Myocyte (in vitro differentiated cells): ENCODE results near the gene GIMAP7. TPM values are rescaled to one million over a fixed set of nuclear protein-coding genes. Genes with fewer than 3 reads are reported as not detected.
"Not testable (repeated sequence)": the region's sequence is repeated elsewhere in the genome, so short reads cannot be mapped to it uniquely, and the experiment has no call there.

ENCODE experiments used
- DNase-seq: peaks from one replicate; pipeline ENCODE4 v3.0.0-alpha.2; 2012; ENCODE audit warnings: low read depth
- polyA plus RNA-seq: library from polyadenylated mRNA; unstranded; fragments of >200 nt; gene quantifications from one replicate; pipeline ENCODE4 v1.2.1, GENCODE V29; 2012; ENCODE audit warnings: missing spikeins
- total RNA-seq: library from RNA; depleted of rRNA; stranded (reverse); fragments of >200 nt; gene quantifications from 2 replicates; pipeline ENCODE4 v1.2.3, GENCODE V29; 2014

Gene GIMAP7
- total RNA-seq = not detected in 2 replicates
- not detected for polyA plus RNA-seq

DNA sequence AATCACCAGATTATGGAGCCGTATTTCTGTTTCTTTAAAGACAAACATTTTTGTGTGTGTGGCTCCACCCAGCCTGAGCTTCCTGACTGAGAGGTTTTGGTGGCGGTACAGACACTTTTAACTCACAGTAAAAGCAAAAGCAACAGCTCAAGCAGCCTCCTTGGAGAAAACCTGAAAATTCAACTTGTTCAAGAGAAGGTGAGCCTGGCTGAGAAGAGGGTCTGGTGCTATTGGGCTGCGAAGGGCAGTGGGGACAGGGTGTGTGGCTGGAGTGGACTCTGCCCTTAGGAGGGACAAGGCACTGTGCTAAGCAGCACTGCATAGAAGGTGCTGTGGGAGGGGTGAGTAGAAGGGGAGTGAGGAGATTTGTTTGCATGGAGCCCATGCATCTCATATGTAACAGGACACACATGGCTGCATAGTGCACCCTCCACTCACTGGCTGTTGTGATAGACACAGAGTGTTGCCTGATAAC, at the start of gene GIMAP7:
GIMAP7 (plus strand) TSS at position 125 of the 475 bp plus-strand sequence. CDS start 5,103 bp downstream, outside the sequence.
- no peak for DNase-seq

GRCh38 chr7:150464962-150465361, 49.7 kb upstream of the GIMAP7 start:
- no peak for DNase-seq

DNA sequence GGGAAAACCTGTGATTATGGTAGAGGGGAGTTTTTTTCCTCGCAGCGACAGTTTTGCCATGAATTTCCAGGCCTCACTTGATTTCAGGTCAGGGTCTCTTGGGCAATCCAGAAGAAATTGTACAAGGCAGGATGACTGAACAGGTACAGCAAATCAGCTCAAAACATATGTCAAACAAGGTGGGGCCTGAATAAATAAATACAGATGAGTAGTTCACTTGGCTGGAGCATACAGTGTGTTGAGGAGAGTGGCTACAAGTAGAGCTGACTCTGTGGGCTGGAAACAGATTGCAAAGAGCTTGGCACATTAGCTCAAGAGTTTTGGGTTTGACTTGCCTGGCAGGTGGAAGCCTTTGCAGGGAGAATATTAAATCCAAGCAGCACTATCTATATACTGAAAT, 49.3 kb upstream of the GIMAP7 start:
- no peak for DNase-seq

GRCh38 chr7:150466477-150466876, 48.2 kb upstream of the GIMAP7 start:
- peak; percentile 13 for DNase-seq

- no peak for DNase-seq
Observed at GRCh38 chr7:150468241-150468640, 46.4 kb upstream of the GIMAP7 start.

GRCh38 chr7:150471886-150472285, 42.8 kb upstream of the GIMAP7 start:
- DNase-seq = no peak

- no peak for DNase-seq
Observed at GRCh38 chr7:150473902-150474301, 40.8 kb upstream of the GIMAP7 start.

GRCh38 chr7:150476285-150476684, 38.4 kb upstream of the GIMAP7 start:
- DNase-seq = no peak

DNA sequence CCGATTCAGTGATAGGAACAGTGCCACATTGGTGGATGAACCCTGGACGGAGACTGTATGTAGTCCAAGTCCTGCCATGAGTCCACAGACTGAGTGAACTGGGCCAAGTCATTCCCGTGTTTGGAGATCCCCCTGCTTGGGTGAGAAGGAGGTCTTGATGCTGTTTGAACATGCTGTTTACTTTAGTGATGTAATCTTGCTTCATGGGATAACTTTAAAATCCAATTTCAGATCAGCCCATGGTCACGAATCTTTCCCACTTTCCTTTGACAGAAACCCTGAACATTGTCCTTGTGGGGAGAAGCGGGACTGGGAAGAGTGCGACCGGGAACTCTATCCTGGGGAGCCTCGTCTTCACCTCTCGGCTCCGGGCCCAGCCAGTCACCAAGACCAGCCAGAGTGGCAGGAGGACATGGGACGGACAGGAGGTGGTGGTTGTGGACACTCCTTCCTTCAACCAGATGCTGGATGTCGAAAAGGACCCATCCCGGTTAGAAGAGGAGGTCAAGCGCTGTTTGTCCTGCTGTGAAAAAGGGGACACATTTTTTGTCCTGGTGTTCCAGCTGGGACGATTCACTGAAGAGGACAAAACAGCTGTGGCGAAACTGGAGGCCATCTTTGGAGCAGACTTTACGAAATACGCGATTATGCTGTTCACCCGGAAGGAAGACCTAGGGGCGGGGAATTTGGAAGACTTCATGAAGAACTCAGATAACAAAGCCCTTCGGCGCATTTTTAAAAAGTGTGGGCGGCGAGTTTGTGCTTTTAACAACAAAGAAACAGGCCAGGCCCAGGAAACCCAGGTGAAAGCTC, 37.6 kb upstream of the GIMAP7 start:
- no peak for DNase-seq

- no peak for DNase-seq
Observed at GRCh38 chr7:150479023-150479716, 35.5 kb upstream of the GIMAP7 start.

GRCh38 chr7:150481186-150481920, 33.3 kb upstream of the GIMAP7 start:
- no peak for DNase-seq

- no peak for DNase-seq
Observed at GRCh38 chr7:150481922-150482321, 32.8 kb upstream of the GIMAP7 start.

DNA sequence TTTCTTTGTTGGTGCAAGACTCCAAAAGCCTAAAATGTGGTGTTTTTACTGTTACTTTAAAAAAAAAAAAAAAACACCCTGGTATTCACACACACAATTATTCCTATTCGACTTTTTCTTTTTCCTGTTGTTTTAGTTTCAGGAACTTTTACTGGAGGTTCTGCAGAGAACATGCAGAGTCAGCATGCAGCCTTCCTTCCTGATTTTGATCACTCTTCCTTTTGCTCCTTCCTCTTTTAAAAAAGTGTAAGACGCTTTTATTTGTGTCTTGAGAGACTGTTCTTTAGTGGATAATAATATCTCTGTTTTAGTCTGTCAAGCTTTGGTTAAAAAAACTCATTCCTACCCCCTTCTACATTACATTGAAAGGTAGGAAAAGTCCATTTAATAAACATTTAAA, 31.2 kb upstream of the GIMAP7 start:
- not testable (repeated sequence) for DNase-seq

DNA sequence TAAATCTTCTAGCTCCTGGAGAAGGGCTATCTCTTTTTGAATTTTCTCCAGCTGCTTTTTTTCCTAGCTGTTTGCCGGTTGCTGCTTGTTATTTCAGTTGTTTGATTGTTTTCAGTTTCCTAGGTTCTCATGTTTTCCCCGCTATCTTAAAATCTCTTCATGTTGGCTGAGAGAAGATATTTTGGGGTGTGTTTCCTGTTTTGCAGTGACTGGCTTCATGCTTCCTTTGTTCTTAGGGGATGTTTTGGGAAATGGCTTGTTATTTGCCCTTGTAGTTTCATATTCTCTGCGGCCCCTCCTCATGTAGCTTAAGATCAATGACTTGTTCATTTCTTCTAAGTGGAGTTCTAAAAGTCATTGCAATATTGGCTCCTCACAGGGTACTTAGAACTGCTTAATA, 30.6 kb upstream of the GIMAP7 start:
- not testable (repeated sequence) for DNase-seq

DNA sequence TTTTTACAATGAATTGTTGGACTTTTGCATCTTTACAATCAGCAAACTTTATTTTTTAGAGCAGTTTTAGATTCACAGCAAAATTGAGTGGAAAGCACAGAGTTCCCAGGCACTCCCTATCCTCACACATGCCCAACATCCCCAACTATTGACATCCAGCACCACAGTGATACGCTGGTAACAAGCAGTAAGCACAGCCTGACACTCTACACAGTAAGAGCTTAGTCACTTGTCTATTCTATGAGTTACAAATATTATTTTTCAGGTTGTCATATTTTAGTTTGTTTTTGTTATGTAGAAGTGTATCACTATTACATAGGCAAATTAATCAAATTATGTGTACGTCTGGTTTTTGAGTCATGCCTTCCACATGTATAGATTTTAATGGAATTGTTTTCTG, 27.0 kb upstream of the GIMAP7 start:
- no peak for DNase-seq

DNA sequence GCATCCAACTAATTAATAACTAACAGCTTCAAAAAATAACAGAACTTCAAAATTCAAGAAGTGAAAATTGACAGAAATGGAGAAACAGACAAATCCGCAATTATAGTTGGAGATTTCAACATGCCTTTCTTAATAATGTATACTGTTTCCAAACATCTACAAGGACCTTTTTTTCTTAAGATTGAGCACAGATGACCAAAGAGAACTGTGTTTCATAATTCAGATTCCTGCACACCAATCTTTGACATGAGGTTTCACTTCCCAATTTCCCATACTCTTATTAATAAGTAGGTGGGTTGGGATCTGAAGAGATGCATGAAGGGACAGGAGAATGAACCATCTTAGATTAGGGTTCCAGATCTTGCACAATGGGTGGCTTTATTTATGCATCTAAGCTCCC, 24.9 kb upstream of the GIMAP7 start:
- no peak for DNase-seq

DNA sequence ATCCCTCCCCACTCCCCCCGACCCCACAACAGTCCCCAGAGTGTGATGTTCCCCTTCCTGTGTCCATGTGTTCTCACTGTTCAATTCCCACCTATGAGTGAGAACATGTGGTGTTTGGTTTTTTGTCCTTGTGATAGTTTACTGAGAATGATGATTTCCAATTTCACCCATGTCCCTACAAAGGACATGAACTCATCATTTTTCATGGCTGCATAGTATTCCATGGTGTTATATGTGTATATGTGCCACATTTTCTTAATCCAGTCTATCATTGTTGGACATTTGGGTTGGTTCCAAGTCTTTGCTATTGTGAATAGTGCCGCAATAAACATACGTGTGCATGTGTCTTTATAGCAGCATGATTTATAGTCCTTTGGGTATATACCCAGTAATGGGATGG, 21.2 kb upstream of the GIMAP7 start:
- DNase-seq = not testable (repeated sequence)

- DNase-seq = no peak
Observed at GRCh38 chr7:150502519-150502918, 12.2 kb upstream of the GIMAP7 start.

DNA sequence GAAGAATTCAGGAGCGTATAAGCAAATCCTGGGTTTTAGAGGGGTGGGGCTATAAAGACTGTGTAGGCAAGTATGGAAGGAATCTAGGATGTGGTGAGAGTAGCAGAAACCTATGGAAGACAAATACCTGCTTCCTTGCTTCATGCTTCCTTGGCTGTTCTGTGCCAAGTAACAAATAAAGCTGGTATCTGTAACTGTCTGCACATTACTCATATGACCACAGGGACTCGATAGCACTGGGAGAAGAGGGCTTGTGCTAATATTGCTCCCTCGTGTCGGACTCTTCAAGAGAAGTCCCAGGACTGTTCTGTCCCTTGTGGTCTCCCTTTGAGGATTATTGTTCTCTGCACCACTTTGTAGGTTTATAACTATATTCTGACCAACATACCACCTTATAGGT, 11.5 kb upstream of the GIMAP7 start:
- DNase-seq = no peak

GRCh38 chr7:150503581-150503980, 11.1 kb upstream of the GIMAP7 start:
- DNase-seq = no peak

GRCh38 chr7:150507947-150508602, 6.6 kb upstream of the GIMAP7 start:
- DNase-seq = no peak
